Panc1 (cell line): ENCODE results near the gene CEL.

Experiments used
- POLR2AphosphoS5 ChIP-seq: IDR thresholded peaks from 2 replicates; pipeline ENCODE4 v1.6.1; 2012; ENCODE audit warnings: mild to moderate bottlenecking, low read depth, low read length, moderate library complexity
- TF ChIP-seq, protein P1 (sequence below): fragments of 450-650 bp; IDR thresholded peaks from 2 replicates; pipeline ENCODE4 v1.5.1; 2017; ENCODE audit warnings: mild to moderate bottlenecking
- TF ChIP-seq, protein P2 (sequence below), 2 experiments: IDR thresholded peaks; 2 replicates each; pipeline ENCODE4 v1.6.1; 2011 to 2012; ENCODE audit warnings: low read depth in 2 of 2, control low read depth in 1 of 2, low read length in 1 of 2, mild to moderate bottlenecking in 1 of 2, moderate library complexity in 1 of 2; ENCODE audit not compliant: insufficient read depth in 1 of 2

DNA sequence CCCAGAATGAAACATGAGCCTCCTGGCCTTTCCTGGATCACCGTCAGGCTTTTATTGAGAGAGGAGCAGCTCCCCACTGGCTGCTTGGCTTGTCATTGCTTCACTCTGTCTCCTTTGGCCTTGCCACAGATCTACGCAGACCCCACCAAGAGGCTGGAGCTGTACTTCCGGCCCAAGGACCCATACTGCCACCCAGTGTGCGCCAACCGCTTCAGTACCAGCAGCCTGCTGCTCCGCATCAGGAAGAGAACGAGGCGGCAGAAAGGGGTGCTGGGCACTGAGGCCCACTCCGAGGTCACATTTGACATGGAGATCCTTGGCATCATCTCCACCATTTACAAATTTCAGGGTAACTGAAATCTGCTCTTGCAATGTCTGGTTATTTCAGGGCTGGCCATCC, 19.8 kb upstream of the CEL start:
- TF ChIP-seq POLR2AphosphoS5: no peak
- TF ChIP-seq, protein P1, sequence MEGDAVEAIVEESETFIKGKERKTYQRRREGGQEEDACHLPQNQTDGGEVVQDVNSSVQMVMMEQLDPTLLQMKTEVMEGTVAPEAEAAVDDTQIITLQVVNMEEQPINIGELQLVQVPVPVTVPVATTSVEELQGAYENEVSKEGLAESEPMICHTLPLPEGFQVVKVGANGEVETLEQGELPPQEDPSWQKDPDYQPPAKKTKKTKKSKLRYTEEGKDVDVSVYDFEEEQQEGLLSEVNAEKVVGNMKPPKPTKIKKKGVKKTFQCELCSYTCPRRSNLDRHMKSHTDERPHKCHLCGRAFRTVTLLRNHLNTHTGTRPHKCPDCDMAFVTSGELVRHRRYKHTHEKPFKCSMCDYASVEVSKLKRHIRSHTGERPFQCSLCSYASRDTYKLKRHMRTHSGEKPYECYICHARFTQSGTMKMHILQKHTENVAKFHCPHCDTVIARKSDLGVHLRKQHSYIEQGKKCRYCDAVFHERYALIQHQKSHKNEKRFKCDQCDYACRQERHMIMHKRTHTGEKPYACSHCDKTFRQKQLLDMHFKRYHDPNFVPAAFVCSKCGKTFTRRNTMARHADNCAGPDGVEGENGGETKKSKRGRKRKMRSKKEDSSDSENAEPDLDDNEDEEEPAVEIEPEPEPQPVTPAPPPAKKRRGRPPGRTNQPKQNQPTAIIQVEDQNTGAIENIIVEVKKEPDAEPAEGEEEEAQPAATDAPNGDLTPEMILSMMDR: no peak
- TF ChIP-seq, protein P2, sequence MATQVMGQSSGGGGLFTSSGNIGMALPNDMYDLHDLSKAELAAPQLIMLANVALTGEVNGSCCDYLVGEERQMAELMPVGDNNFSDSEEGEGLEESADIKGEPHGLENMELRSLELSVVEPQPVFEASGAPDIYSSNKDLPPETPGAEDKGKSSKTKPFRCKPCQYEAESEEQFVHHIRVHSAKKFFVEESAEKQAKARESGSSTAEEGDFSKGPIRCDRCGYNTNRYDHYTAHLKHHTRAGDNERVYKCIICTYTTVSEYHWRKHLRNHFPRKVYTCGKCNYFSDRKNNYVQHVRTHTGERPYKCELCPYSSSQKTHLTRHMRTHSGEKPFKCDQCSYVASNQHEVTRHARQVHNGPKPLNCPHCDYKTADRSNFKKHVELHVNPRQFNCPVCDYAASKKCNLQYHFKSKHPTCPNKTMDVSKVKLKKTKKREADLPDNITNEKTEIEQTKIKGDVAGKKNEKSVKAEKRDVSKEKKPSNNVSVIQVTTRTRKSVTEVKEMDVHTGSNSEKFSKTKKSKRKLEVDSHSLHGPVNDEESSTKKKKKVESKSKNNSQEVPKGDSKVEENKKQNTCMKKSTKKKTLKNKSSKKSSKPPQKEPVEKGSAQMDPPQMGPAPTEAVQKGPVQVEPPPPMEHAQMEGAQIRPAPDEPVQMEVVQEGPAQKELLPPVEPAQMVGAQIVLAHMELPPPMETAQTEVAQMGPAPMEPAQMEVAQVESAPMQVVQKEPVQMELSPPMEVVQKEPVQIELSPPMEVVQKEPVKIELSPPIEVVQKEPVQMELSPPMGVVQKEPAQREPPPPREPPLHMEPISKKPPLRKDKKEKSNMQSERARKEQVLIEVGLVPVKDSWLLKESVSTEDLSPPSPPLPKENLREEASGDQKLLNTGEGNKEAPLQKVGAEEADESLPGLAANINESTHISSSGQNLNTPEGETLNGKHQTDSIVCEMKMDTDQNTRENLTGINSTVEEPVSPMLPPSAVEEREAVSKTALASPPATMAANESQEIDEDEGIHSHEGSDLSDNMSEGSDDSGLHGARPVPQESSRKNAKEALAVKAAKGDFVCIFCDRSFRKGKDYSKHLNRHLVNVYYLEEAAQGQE (IDR thresholded peaks at IDR 0.05; ENCODE audit: insufficient read depth in 1 of 2, low read depth in 2 of 2, low read length in 1 of 2): no peak
